Measurements from ENCODE around the gene PATZ1. TPM values are rescaled to one million over a fixed set of nuclear protein-coding genes. Genes with fewer than 3 reads are reported as not detected.

Gene PATZ1
- total RNA-seq, 4 donors from 2014 or later: 9.2 to 38.8 (median 25.1) TPM

- DNase-seq: no peak
- peaks cover 7 to 22% of the 10 kb centered on the region in 2 donors for H3K4me1 ChIP-seq
- intact Hi-C loops (cut with DNase I; ENCODE audit: low total_unique reads): no loop called here
- H3K27me3 ChIP-seq: no peaks in the 10 kb centered on the region
- no peak for TF ChIP-seq CTCF (IDR thresholded peaks at IDR 0.05)
- no peak for TF ChIP-seq POLR2A (IDR thresholded peaks at IDR 0.05)
- H3K36me3 ChIP-seq: no peaks in the 10 kb centered on the region
- no peaks in the 10 kb centered on the region for H3K9me3 ChIP-seq
- peak overlapping the region; percentile 65 to 90 for H3K4me3 ChIP-seq
- H3K27ac ChIP-seq: peak overlapping the region; percentile 92 to 100
Observed at GRCh38 chr22:31291481-31292235, 54.5 kb downstream of the PATZ1 start.

- Histone ChIP-seq H3K4me1 (peaks cover 7 to 20% of the 10 kb centered on the region in 2 donors), H3K27ac (peak overlapping the region; percentile 92 to 100), H3K27me3 (no peaks in the 10 kb centered on the region), H3K4me3 (peak overlapping the region; percentile 65 to 90), H3K36me3 (no peaks in the 10 kb centered on the region), H3K9me3 (no peaks in the 10 kb centered on the region)
- intact Hi-C loops (cut with DNase I; ENCODE audit: low total_unique reads): no loop called here
- DNase-seq: peak; percentile 92 to 94
- TF ChIP-seq POLR2A (IDR thresholded peaks at IDR 0.05) (peak; percentile 96 to 100), CTCF (IDR thresholded peaks at IDR 0.05) (peak in 1 of 4 experiments; percentile 5)
Observed at GRCh38 chr22:31290494-31291471, 55.4 kb downstream of the PATZ1 start.

- Histone ChIP-seq H3K36me3 (no peaks in the 10 kb centered on the region), H3K9me3 (no peaks in the 10 kb centered on the region), H3K4me1 (peaks cover 7 to 15% of the 10 kb centered on the region in 2 donors), H3K27me3 (no peaks in the 10 kb centered on the region), H3K4me3 (peak overlapping the region; percentile 34 to 65), H3K27ac (peak overlapping the region; percentile 92 to 100)
- intact Hi-C loops (cut with DNase I; ENCODE audit: low total_unique reads): no loop called here
- DNase-seq: no peak
- TF ChIP-seq POLR2A (IDR thresholded peaks at IDR 0.05) (no peak), CTCF (IDR thresholded peaks at IDR 0.05) (no peak)
Observed at GRCh38 chr22:31289344-31289743, 56.8 kb downstream of the PATZ1 start.

GRCh38 chr22:31288496-31289240 is 57.5 kb downstream of the PATZ1 start:
- H3K4me3 ChIP-seq: no peak overlapping the region
- DNase-seq: no peak
- peaks cover 7 to 15% of the 10 kb centered on the region in 2 donors for H3K4me1 ChIP-seq
- no peaks in the 10 kb centered on the region for H3K9me3 ChIP-seq
- H3K27ac ChIP-seq: peak overlapping the region; percentile 92 to 100
- H3K27me3 ChIP-seq: no peaks in the 10 kb centered on the region
- H3K36me3 ChIP-seq: no peaks in the 10 kb centered on the region
- TF ChIP-seq POLR2A (IDR thresholded peaks at IDR 0.05) (no peak), CTCF (IDR thresholded peaks at IDR 0.05) (no peak)
- intact Hi-C loops (cut with DNase I; ENCODE audit: low total_unique reads): no loop called here
